Measurements from ENCODE around the gene TTC34. TPM values are rescaled to one million over a fixed set of nuclear protein-coding genes. Genes with fewer than 3 reads are reported as not detected.

The TTC34 gene
- total and polyA plus RNA-seq, 2 experiments from 2014 or later, result 0.08 to 0.35 TPM

DNA sequence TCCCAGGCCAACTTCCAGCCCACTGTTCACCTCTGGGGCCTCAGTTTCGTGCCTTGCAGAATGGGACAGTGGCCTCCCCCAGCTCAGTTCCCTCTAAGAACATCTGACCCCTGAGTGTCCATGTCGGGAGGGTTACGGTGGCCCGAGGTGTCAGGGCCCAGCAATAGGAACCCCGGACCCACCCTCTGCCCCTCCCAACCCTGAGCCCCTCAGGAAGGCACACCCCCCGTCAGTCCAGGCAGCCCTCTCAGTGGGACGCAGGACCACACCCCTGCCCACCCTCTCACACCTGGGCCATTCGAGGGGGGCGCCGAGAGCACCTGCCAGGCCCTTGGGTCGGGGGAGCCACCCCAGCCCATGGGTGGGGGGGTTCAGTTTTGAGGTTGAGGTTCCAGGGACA, 447 bp downstream of the TTC34 start (continued):
- TF ChIP-seq ZNF462 (CRISPR knock-in tag; IDR thresholded peaks at IDR 0.05) (no peak), CREB1 (CRISPR knock-in tag; IDR thresholded peaks at IDR 0.05; ENCODE audit: low read depth) (no peak), EZH2phosphoT487 (IDR thresholded peaks at IDR 0.05; ENCODE audit: unreplicated experiment) (no peak), NANOG (IDR thresholded peaks at IDR 0.05; ENCODE audit: borderline replicate concordance) (no peak), ZNF114 (CRISPR knock-in tag; IDR thresholded peaks at IDR 0.05) (no peak), EZH2 (IDR thresholded peaks at IDR 0.05; ENCODE audit: low read depth, unreplicated experiment) (no peak), ZNF331 (CRISPR knock-in tag; IDR thresholded peaks at IDR 0.05; ENCODE audit: low read depth) (no peak), STAT1 (IDR thresholded peaks at IDR 0.05; ENCODE audit: unreplicated experiment) (no peak), JUNB (IDR thresholded peaks at IDR 0.05; ENCODE audit: unreplicated experiment) (no peak)

DNA sequence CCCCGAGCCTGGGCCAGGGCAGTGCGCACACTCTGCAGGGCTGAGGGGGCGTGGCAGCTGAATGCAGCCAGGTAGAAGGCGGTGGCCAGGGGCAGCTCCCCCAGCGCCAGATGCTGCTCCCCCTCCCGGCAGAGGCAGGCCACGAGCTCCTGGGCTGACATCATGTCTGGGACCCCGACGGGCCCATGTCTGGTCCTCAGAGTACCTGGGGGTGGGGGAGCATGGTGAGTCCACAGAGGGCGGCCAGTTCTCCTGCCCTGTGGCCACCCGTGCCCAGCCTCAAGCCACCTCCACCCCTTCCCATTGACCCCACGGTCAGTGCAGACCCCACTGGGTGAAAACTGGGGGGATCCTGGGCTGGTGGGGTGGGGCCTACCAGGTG, 838 bp downstream of the TTC34 start:
- H3K9me3 Mint-ChIP-seq, result peaks cover 56% of the 10 kb centered on the region
- no peaks in the 10 kb centered on the region for H3K36me3 ChIP-seq (ENCODE audit: insufficient read depth)
- no peaks in the 10 kb centered on the region for H3F3A ChIP-seq (replicated peaks; ENCODE audit: low read depth)
- H3K27ac ChIP-seq (ENCODE audit: low read depth), result no peak overlapping the region
- H2AFZ ChIP-seq, result no peak overlapping the region
- peaks cover 10% of the 10 kb centered on the region for H3K36me3 Mint-ChIP-seq (ENCODE audit: low read depth)
- no peaks in the 10 kb centered on the region for H4K20me1 ChIP-seq (replicated peaks; ENCODE audit: insufficient read depth)
- no peak overlapping the region for H3K4me3 ChIP-seq
- no peak for ATAC-seq
- H3K4me1 ChIP-seq (ENCODE audit: insufficient read depth), result no peaks in the 10 kb centered on the region
- no peaks in the 10 kb centered on the region for H3K27me3 ChIP-seq (ENCODE audit: insufficient read depth)
- H3K4me1 Mint-ChIP-seq, result no peaks in the 10 kb centered on the region
- H3K79me2 ChIP-seq (replicated peaks; ENCODE audit: insufficient read depth), result no peaks in the 10 kb centered on the region
- DNase-seq (ENCODE audit: low spot score), result no peak
- no peaks in the 10 kb centered on the region for H3K9me2 ChIP-seq (ENCODE audit: insufficient read depth)
- H3K4me3 Mint-ChIP-seq, result no peak overlapping the region
- no peak overlapping the region for H3K27ac Mint-ChIP-seq
- H3K27me3 Mint-ChIP-seq (ENCODE audit: insufficient read depth, low read depth, poor library complexity), result peaks cover 4% of the 10 kb centered on the region
- no peak overlapping the region for H3K4me2 ChIP-seq
- no peak for TF ChIP-seq CREB1 (CRISPR knock-in tag; IDR thresholded peaks at IDR 0.05; ENCODE audit: low read depth)
- no peak for TF ChIP-seq JUNB (IDR thresholded peaks at IDR 0.05; ENCODE audit: unreplicated experiment)
- no peak for TF ChIP-seq ZNF462 (CRISPR knock-in tag; IDR thresholded peaks at IDR 0.05)
- no peak for TF ChIP-seq ZNF114 (CRISPR knock-in tag; IDR thresholded peaks at IDR 0.05)
- TF ChIP-seq ZNF331 (CRISPR knock-in tag; IDR thresholded peaks at IDR 0.05; ENCODE audit: low read depth), result no peak
- no peak for TF ChIP-seq POLR2AphosphoS5 (IDR thresholded peaks at IDR 0.05; ENCODE audit: low read depth)
- TF ChIP-seq EZH2 (IDR thresholded peaks at IDR 0.05; ENCODE audit: low read depth, unreplicated experiment), result no peak
- no peak for TF ChIP-seq NANOG (IDR thresholded peaks at IDR 0.05; ENCODE audit: borderline replicate concordance)
- TF ChIP-seq STAT1 (IDR thresholded peaks at IDR 0.05; ENCODE audit: unreplicated experiment), result no peak
